Ishikawa (cell line): ENCODE results near the gene SCARF1.

ENCODE experiments used
- CEBPB ChIP-seq: IDR thresholded peaks from 2 replicates; pipeline ENCODE4 v1.6.1; 2012
- CREB1 ChIP-seq: IDR thresholded peaks from 2 replicates; pipeline ENCODE4 v1.6.1; 2012; ENCODE audit warnings: low read depth
- EGR1 ChIP-seq: IDR thresholded peaks from 2 replicates; pipeline ENCODE4 v1.6.1; 2012
- EP300 ChIP-seq: IDR thresholded peaks from 2 replicates; pipeline ENCODE4 v1.6.1; 2012; ENCODE audit warnings: borderline replicate concordance
- FOXM1 ChIP-seq: IDR thresholded peaks from 2 replicates; pipeline ENCODE4 v1.6.1; 2012; ENCODE audit warnings: low read depth, borderline replicate concordance
- NFIC ChIP-seq: IDR thresholded peaks from 2 replicates; pipeline ENCODE4 v1.6.1; 2012
- RAD21 ChIP-seq: IDR thresholded peaks from 2 replicates; pipeline ENCODE4 v1.6.1; 2012; ENCODE audit warnings: low read depth
- TAF1 ChIP-seq: IDR thresholded peaks from 2 replicates; pipeline ENCODE4 v1.6.1; 2012; ENCODE audit warnings: low read depth, mild to moderate bottlenecking
- TCF12 ChIP-seq: IDR thresholded peaks from 2 replicates; pipeline ENCODE4 v1.6.1; 2012; ENCODE audit warnings: low read depth
- TEAD4 ChIP-seq: IDR thresholded peaks from 2 replicates; pipeline ENCODE4 v1.6.1; 2012
- YY1 ChIP-seq: IDR thresholded peaks from 2 replicates; pipeline ENCODE4 v1.6.1; 2012; ENCODE audit warnings: low read depth
- ZBTB7A ChIP-seq: IDR thresholded peaks from 2 replicates; pipeline ENCODE4 v1.6.1; 2012; ENCODE audit warnings: low read depth
- TF ChIP-seq, protein P1 (sequence below): IDR thresholded peaks from 2 replicates; pipeline ENCODE4 v1.6.1; 2012; ENCODE audit warnings: low read depth, mild to moderate bottlenecking
- TF ChIP-seq, protein P2 (sequence below): IDR thresholded peaks from 2 replicates; pipeline ENCODE4 v1.6.1; 2012
- TF ChIP-seq, protein P3 (sequence below): IDR thresholded peaks from 2 replicates; pipeline ENCODE4 v1.6.1; 2012

Gene SCARF1

DNA sequence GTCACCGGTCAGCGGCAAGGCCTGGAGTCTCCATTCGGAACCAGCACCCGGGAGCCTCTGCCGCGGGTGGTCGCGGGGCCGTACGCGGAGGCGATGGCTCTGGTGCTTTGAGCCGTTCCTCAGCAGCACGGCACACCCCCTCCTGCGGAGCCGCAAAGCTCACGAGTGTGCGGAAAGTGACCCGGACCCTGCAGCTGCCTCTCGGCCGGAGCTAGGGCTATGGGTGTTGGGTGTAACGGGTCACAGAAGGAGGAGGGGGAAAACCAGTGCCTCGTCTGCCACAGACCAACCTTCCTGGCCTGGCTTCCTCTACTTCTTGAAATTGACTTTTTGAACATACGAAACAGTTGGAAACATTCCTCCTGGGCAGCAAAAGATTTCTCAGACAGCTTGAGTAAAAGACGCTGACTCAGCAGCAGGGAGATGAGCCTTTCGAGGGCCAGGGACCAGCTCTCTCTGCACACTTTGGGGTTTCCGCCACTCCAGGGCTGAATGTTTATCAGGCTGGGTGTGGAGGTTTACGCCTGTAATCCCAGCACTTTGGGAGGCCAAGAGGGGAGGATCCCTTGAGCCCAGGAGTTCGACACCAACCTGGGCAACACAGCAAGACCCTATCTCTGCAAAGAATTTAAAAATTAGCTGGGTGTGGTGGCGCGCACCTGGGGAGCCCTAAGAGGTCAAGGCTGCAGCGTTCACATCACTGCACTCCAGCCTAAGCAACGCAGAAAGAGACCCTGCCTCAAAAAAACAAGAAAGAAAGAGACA, 56.5 kb downstream of the SCARF1 start:
- TF ChIP-seq RAD21 = no peak
- no peak for TF ChIP-seq FOXM1
- TF ChIP-seq, protein P1, sequence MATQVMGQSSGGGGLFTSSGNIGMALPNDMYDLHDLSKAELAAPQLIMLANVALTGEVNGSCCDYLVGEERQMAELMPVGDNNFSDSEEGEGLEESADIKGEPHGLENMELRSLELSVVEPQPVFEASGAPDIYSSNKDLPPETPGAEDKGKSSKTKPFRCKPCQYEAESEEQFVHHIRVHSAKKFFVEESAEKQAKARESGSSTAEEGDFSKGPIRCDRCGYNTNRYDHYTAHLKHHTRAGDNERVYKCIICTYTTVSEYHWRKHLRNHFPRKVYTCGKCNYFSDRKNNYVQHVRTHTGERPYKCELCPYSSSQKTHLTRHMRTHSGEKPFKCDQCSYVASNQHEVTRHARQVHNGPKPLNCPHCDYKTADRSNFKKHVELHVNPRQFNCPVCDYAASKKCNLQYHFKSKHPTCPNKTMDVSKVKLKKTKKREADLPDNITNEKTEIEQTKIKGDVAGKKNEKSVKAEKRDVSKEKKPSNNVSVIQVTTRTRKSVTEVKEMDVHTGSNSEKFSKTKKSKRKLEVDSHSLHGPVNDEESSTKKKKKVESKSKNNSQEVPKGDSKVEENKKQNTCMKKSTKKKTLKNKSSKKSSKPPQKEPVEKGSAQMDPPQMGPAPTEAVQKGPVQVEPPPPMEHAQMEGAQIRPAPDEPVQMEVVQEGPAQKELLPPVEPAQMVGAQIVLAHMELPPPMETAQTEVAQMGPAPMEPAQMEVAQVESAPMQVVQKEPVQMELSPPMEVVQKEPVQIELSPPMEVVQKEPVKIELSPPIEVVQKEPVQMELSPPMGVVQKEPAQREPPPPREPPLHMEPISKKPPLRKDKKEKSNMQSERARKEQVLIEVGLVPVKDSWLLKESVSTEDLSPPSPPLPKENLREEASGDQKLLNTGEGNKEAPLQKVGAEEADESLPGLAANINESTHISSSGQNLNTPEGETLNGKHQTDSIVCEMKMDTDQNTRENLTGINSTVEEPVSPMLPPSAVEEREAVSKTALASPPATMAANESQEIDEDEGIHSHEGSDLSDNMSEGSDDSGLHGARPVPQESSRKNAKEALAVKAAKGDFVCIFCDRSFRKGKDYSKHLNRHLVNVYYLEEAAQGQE = no peak
- TF ChIP-seq TEAD4 = no peak
- TF ChIP-seq EP300 = no peak
- no peak for TF ChIP-seq TAF1
- TF ChIP-seq ZBTB7A = no peak
- TF ChIP-seq CEBPB = no peak
- TF ChIP-seq YY1 = no peak
- no peak for TF ChIP-seq EGR1
- TF ChIP-seq, protein P2, sequence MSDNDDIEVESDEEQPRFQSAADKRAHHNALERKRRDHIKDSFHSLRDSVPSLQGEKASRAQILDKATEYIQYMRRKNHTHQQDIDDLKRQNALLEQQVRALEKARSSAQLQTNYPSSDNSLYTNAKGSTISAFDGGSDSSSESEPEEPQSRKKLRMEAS = no peak
- no peak for TF ChIP-seq CREB1
- no peak for TF ChIP-seq TCF12
- no peak for TF ChIP-seq NFIC
- TF ChIP-seq, protein P3, sequence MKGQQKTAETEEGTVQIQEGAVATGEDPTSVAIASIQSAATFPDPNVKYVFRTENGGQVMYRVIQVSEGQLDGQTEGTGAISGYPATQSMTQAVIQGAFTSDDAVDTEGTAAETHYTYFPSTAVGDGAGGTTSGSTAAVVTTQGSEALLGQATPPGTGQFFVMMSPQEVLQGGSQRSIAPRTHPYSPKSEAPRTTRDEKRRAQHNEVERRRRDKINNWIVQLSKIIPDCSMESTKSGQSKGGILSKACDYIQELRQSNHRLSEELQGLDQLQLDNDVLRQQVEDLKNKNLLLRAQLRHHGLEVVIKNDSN = no peak

DNA sequence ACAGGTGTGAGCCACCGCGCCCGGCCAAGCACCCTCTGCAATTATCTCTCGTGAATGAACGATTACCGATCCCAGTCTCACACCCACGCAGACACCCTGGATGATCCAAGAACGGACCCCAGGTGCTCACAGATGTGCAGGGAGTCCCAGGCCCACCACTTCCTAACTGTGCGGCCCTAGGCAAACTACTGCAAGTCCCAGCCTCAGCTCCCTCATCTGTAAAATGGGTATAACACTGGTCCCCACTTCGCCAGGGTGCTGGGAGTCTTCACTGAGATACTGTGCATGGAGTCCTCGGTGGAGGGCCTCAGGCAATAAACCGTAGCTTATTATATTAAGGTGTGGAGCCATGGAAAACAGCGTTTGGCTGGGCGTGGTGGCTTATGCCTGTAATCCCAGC, 61.4 kb downstream of the SCARF1 start:
- no peak for TF ChIP-seq TCF12
- TF ChIP-seq TAF1 = no peak
- TF ChIP-seq EP300 = no peak
- TF ChIP-seq TEAD4 = no peak
- TF ChIP-seq CREB1 = no peak
- no peak for TF ChIP-seq NFIC
- TF ChIP-seq, protein P3 = no peak
- no peak for TF ChIP-seq ZBTB7A
- TF ChIP-seq, protein P2 = no peak
- TF ChIP-seq EGR1 = no peak
- no peak for TF ChIP-seq FOXM1
- no peak for TF ChIP-seq CEBPB
- no peak for TF ChIP-seq YY1
- TF ChIP-seq RAD21 = no peak
- TF ChIP-seq, protein P1 = no peak
